ENCODE data around the gene EPM2AIP1.
"Not testable (repeated sequence)": the region's sequence is repeated elsewhere in the genome, so short reads cannot be mapped to it uniquely, and the experiment has no call there.

DNA sequence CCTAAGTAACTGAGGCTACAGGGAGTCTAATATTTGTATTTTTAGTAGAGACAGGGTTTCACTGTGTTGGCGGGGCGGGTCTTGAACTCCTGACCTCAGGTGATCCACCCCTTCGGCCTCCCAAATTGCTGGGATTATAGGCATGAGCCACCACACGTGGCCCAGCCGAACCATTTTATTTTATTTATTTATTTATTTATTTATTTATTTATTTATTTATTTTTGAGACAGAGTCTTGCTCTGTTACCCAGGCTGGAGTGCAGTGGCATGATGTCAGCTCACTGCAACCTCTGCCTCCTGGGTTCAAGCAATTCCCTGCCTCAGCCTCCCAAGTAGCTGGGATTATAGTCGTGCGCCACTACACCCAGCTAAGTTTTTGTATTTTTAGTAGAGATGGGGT, 29.9 kb downstream of the EPM2AIP1 start:
- TF ChIP-seq, protein P1, sequence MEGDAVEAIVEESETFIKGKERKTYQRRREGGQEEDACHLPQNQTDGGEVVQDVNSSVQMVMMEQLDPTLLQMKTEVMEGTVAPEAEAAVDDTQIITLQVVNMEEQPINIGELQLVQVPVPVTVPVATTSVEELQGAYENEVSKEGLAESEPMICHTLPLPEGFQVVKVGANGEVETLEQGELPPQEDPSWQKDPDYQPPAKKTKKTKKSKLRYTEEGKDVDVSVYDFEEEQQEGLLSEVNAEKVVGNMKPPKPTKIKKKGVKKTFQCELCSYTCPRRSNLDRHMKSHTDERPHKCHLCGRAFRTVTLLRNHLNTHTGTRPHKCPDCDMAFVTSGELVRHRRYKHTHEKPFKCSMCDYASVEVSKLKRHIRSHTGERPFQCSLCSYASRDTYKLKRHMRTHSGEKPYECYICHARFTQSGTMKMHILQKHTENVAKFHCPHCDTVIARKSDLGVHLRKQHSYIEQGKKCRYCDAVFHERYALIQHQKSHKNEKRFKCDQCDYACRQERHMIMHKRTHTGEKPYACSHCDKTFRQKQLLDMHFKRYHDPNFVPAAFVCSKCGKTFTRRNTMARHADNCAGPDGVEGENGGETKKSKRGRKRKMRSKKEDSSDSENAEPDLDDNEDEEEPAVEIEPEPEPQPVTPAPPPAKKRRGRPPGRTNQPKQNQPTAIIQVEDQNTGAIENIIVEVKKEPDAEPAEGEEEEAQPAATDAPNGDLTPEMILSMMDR (IDR thresholded peaks at IDR 0.05): not testable (repeated sequence)
- TF ChIP-seq POLR2A (IDR thresholded peaks at IDR 0.05): not testable (repeated sequence)
